GM19397 (cell line): ENCODE results near the gene SHANK3.
"Not testable (repeated sequence)": the region's sequence is repeated elsewhere in the genome, so short reads cannot be mapped to it uniquely, and the experiment has no call there.

Experiments used
- ATAC-seq: cut with Tn5 transposase; IDR thresholded peaks from one replicate; pipeline ENCODE4 v1.9.1; 2021; ENCODE audit warnings: mild to moderate bottlenecking, moderate library complexity; ENCODE audit not compliant: unreplicated experiment

Gene SHANK3

DNA sequence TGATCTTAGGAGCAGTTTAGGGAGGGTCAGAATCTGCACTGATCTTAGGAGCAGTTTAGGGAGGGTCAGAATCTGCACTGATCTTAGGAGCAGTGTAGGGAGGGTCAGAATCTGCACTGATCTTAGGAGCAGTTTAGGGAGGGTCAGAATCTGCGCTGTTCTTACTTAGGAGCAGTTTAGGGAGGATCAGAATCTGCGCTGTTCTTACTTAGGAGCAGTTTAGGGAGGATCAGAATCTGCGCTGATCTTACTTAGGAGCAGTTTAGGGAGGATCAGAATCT lies 28.9 kb upstream of the SHANK3 start:
- ATAC-seq = not testable (repeated sequence)

GRCh38 chr22:50653256-50653655 lies 19.4 kb upstream of the SHANK3 start:
- ATAC-seq = no peak

- not testable (repeated sequence) for ATAC-seq
Observed at GRCh38 chr22:50654664-50655063, 18.0 kb upstream of the SHANK3 start.

GRCh38 chr22:50656122-50657070 lies 16.2 kb upstream of the SHANK3 start:
- no peak for ATAC-seq

DNA sequence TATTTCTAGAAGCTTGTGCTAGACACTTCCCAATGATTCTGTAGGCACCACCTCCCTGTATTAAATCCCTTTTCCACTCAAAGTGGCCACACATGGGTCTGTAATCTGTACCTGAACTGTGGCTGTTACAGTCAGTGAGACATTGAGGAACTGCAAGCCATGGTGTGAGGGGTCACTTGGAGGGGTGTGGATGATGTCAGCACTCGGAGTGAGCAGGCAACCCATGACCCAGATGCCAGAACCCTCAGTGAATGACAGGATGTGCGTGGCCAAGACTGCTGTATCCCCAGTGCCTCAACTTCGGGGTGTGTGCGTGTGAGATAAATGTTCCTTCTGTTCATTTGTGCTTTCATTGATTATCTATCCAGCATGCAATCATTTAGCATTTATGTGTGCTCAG lies 14.7 kb upstream of the SHANK3 start:
- ATAC-seq = no peak

DNA sequence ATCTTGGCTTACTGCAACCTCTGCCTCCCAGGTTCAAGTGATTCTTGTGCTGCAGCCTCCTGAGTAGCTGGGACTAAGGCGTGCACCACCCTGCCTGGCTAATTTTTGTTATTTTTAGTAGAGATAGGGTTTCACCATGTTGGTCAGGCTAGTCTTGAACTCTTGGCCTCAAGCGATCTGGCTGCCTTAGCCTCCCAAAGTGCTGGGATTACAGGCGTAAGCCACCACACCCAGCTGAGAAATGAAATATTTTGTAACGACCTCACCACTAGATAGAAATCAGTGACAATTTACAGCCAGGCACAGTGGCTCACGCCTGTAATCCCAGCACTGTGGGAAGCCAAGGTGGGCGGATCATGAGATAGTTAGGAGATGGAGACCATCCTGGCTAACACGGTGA lies 12.9 kb upstream of the SHANK3 start:
- not testable (repeated sequence) for ATAC-seq

- ATAC-seq = no peak
Observed at GRCh38 chr22:50660306-50660705, 12.3 kb upstream of the SHANK3 start.

- no peak for ATAC-seq
Observed at GRCh38 chr22:50665212-50665611, 7.4 kb upstream of the SHANK3 start.

GRCh38 chr22:50665738-50666137 lies 6.9 kb upstream of the SHANK3 start:
- no peak for ATAC-seq

DNA sequence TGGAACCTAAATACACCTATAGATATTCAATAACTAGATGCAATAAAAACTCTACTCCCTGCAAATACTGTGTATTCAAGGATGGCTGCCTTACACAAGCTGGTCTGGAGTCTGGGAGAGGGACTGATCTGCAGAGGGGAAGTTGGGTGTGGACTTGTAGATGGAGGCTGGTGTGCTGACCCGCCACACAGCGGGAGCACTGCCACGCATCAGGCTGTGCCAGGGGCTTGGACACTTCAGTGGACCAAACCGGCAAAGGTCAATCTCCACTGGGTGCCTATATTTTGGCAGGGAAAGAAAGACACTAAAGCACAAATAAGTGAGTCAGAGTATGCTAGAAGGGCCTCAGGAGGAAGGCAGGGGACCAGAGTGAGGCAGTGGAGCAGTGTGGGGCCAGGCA lies 2.1 kb upstream of the SHANK3 start:
- ATAC-seq = no peak

- ATAC-seq = no peak
Observed at GRCh38 chr22:50670914-50671538, 1.6 kb upstream of the SHANK3 start.

DNA sequence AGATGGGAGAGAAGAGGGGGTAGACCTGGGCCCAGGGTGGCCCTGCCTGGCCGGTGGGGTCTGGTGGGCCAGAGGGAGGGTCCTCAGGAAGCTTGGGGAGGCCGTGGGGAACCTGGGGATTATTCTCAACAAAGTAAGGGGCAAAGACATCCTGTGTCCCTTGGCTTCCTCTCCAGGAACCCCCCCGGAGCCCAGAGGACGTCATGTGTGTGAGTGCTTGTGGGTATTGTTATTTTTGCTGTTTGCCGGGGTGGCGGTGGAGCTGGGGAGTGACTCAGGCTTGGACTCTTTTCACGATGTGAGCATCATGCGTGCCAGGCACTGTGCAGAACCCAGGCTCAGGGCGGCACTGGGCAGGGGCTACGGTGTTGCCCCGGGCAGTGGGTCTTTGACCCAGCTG lies 982 bp upstream of the SHANK3 start:
- ATAC-seq = no peak

- no peak for ATAC-seq
Observed at GRCh38 chr22:50672041-50672440, 582 bp upstream of the SHANK3 start.

- no peak for ATAC-seq
Observed at GRCh38 chr22:50673231-50674129, 857 bp downstream of the SHANK3 start.

DNA sequence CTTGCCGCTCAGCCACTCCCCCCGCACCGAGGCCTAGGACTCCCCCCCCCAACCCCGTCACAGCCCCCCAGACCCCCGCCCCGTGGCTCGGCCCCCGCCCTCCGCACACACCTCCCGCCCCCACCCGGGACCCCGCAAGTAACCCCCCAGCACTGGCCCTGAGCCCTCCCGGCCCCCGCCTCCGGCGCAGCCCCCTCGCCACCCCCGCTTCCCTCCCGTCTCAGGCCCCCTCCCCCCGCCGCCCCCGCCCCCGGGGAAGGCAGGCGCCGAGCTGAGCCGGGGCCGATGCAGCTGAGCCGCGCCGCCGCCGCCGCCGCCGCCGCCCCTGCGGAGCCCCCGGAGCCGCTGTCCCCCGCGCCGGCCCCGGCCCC lies 1.5 kb downstream of the SHANK3 start:
- ATAC-seq = no peak

DNA sequence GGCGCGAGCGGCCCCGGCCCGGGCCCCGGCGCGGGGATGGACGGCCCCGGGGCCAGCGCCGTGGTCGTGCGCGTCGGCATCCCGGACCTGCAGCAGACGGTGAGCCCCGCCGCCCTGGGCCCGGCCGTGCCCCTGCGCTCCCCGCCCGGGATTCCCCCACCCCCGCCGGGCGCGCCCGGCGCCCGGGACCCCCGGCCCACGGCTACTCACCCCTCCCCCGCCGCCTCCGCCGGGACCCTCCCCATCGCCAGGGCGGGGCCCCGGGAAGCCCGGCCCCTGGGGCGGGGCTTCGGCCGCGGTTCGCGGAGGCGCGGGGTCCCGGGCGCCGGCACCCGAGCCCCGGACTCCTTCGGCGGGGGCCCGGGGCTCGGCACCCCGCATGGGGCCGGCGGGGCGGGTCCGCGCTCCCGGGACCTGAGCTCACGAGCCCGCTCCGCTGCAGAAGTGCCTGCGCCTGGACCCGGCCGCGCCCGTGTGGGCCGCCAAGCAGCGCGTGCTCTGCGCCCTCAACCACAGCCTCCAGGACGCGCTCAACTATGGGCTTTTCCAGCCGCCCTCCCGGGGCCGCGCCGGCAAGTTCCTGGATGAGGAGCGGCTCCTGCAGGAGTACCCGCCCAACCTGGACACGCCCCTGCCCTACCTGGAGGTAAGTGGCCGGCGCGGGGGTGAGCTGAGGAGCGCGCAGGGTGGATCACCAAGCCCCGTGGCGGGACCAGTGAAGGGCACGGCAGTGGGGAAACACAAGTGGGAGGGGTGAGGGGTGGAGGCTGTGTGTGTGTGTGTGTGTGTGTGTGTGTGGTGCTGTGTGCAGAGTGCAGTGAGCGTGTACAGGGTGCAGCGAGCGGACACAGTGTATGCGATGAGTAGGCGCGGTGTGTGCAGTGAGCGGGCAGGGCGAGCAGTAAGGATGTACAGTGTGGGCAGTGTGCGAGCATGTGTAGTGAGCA lies 2.3 kb downstream of the SHANK3 start:
- no peak for ATAC-seq

DNA sequence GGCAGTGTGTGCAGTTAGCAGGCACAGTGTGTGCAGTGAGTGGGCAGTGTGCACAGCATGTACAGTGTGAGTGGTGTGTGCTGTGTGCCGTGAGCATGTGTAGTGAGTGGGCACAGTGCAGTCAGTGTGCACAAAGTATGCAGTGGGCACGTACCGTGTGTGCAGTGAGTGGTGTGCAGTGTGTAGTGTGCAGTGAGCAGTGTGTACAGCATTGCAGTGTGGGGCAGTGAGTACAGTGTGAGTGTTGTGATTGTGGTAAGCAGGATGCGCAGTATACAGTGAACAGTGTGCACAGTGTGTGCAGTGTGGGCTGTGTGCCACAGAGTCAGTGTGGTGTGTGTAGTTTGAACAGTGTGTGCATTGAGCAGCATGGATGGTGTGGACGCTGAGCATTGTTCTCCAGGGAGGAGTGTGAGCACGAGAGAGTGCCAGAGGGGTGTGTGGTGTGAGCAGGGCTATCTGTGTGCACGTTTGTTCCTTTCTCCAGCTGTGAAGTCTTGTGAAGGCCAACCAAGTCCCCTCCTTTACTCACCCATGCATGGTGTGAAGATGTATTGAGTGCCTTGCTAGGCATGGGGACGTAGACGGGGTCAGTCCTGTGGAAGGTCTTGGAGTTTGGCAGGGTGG lies 3.0 kb downstream of the SHANK3 start:
- ATAC-seq = no peak

DNA sequence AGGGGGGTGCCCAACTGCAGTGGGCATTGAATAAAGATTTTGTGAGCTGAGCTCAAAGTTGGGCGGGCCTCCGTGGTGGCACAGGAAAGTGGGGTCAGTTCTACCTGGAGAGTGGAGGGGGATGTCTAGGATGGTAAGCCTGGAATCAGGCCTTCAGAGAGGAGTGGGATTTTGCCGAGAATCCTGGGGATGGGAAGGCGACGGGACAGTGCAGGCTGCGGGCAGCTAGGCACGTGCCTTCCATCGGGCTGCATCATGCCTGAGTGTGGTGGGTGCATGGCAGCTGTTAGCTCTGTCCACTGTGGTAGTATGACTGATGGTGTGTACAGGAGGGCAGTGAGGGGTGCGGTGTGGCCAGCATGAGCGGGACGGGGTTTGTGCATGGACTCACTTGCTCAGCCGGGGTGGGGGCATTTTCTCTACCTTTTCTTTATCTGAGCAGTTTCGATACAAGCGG lies 3.6 kb downstream of the SHANK3 start:
- ATAC-seq = no peak

DNA sequence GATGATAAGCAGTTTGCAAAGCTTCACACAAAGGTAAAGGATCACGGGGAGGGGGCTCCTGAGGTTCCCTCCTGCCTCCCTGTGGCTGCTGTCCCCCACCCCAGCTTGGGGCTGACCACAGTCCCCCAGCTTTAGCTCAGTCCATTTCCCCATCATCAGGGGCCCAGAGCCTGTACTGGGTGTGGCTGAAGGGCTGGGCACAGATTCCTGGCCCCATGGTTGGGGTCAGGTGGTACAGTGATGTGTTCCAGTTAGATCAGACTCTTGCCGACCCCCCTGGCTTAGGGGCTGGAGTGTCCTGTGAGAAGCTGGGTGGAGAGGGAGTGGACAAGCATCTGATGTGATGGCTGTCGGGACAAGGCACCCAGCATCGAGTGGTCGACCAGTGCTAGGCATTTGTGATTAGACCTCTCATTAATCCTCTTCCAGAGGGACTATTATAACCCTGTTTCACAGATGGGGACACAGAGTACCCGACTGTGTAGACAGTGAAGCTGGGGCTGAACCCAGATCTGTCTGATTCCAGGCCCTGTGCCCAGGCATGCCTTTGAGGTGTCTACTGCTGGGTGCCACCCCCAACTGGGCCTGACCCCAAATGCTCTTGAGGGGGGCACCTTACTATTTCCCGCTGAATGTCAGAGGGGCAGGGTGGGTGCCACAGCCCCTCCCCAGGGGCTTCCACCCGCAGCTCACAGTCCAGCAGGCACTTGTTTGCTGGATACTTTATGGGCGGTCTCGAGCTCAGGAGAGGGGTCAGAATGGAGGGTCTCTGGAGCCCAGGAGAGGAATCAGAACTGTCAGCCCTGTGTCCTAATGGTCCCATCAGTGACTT lies 4.3 kb downstream of the SHANK3 start:
- no peak for ATAC-seq
